ENCODE results near the gene CFHR5.

The CFHR5 gene

GRCh38 chr1:197013234-197013633 is 35.9 kb downstream of the CFHR5 start:
- TF ChIP-seq CTCF (IDR thresholded peaks at IDR 0.05; ENCODE audit: low read depth, low read length), result no peak
- TF ChIP-seq POLR2A (IDR thresholded peaks at IDR 0.05; ENCODE audit: extremely low read depth, insufficient read length), result no peak
- no peak for TF ChIP-seq MYC (IDR thresholded peaks at IDR 0.05; ENCODE audit: low read depth, low read length)
- no peak for TF ChIP-seq MAX (IDR thresholded peaks at IDR 0.05; ENCODE audit: low read depth, low read length)
- DNase-seq (ENCODE audit: low read depth), result no peak
- no peak overlapping the region for H3K4me3 ChIP-seq (ENCODE audit: low read depth, low read length)

- no peak overlapping the region for H3K4me3 ChIP-seq (ENCODE audit: low read depth, low read length)
- no peak for TF ChIP-seq POLR2A (IDR thresholded peaks at IDR 0.05; ENCODE audit: extremely low read depth, insufficient read length)
- TF ChIP-seq MYC (IDR thresholded peaks at IDR 0.05; ENCODE audit: low read depth, low read length), result no peak
- no peak for TF ChIP-seq MAX (IDR thresholded peaks at IDR 0.05; ENCODE audit: low read depth, low read length)
- TF ChIP-seq CTCF (IDR thresholded peaks at IDR 0.05; ENCODE audit: low read depth, low read length), result no peak
- DNase-seq (ENCODE audit: low read depth), result no peak
These were observed 39.4 kb downstream of the CFHR5 start for GRCh38 chr1:197016751-197017150.

- H3K4me3 ChIP-seq (ENCODE audit: low read depth, low read length), result no peak overlapping the region
- TF ChIP-seq MAX (IDR thresholded peaks at IDR 0.05; ENCODE audit: low read depth, low read length), result no peak
- TF ChIP-seq POLR2A (IDR thresholded peaks at IDR 0.05; ENCODE audit: extremely low read depth, insufficient read length), result no peak
- TF ChIP-seq CTCF (IDR thresholded peaks at IDR 0.05; ENCODE audit: low read depth, low read length), result no peak
- no peak for TF ChIP-seq MYC (IDR thresholded peaks at IDR 0.05; ENCODE audit: low read depth, low read length)
- no peak for DNase-seq (ENCODE audit: low read depth)
These were observed 40.3 kb downstream of the CFHR5 start for GRCh38 chr1:197017558-197018146.

- no peak for TF ChIP-seq POLR2A (IDR thresholded peaks at IDR 0.05; ENCODE audit: extremely low read depth, insufficient read length)
- no peak for TF ChIP-seq MAX (IDR thresholded peaks at IDR 0.05; ENCODE audit: low read depth, low read length)
- TF ChIP-seq MYC (IDR thresholded peaks at IDR 0.05; ENCODE audit: low read depth, low read length), result no peak
- no peak for TF ChIP-seq CTCF (IDR thresholded peaks at IDR 0.05; ENCODE audit: low read depth, low read length)
- H3K4me3 ChIP-seq (ENCODE audit: low read depth, low read length), result no peak overlapping the region
- DNase-seq (ENCODE audit: low read depth), result no peak
These were observed 44.4 kb downstream of the CFHR5 start for GRCh38 chr1:197021716-197022115.

GRCh38 chr1:197024460-197024859 is 47.1 kb downstream of the CFHR5 start:
- TF ChIP-seq MYC (IDR thresholded peaks at IDR 0.05; ENCODE audit: low read depth, low read length) (no peak), CTCF (IDR thresholded peaks at IDR 0.05; ENCODE audit: low read depth, low read length) (no peak), MAX (IDR thresholded peaks at IDR 0.05; ENCODE audit: low read depth, low read length) (no peak), POLR2A (IDR thresholded peaks at IDR 0.05; ENCODE audit: extremely low read depth, insufficient read length) (no peak)
- no peak overlapping the region for H3K4me3 ChIP-seq (ENCODE audit: low read depth, low read length)
- no peak for DNase-seq (ENCODE audit: low read depth)
